Measurements from ENCODE around the gene ZNF865. TPM values are rescaled to one million over a fixed set of nuclear protein-coding genes. Genes with fewer than 3 reads are reported as not detected.

Gene ZNF865
- total and polyA plus RNA-seq, 2 donors (not counting 1 experiment from before 2014, with no cell fraction given): 1.2 TPM

- no peak overlapping the region for H3K27ac ChIP-seq (ENCODE audit: insufficient read depth, low read length)
- no peak overlapping the region for H3K4me3 ChIP-seq (replicated peaks in 1 of 4; ENCODE audit: control extremely low read depth in 1 of 4, insufficient read depth in 1 of 4, low read depth in 3 of 4, low read length in 4 of 4)
- TF ChIP-seq EZH2 (IDR thresholded peaks at IDR 0.05; ENCODE audit: low read length, missing control alignments): no peak
- no peak for TF ChIP-seq CTCF (conservative IDR thresholded peaks at IDR 0.05 in 1 of 2, IDR thresholded peaks at IDR 0.05 in 1 of 2; ENCODE audit: low read depth in 1 of 2, low read length in 2 of 2)
- peaks cover 17% of the 10 kb centered on the region for H3K36me3 ChIP-seq (ENCODE audit: control insufficient read depth, insufficient read depth, low read length)
- no peaks in the 10 kb centered on the region for H3K9me3 ChIP-seq (ENCODE audit: control insufficient read depth, insufficient read depth, low read depth, low read length)
- DNase-seq (ENCODE audit: low read depth in 2 of 2): no peak
- H3K9ac ChIP-seq (ENCODE audit: insufficient read depth, low read length): no peak overlapping the region
- peaks cover 27% of the 10 kb centered on the region for H3K79me2 ChIP-seq (ENCODE audit: control insufficient read depth, insufficient read depth, low read length)
- no peaks in the 10 kb centered on the region for H4K20me1 ChIP-seq (ENCODE audit: control insufficient read depth, extremely low read depth, insufficient read depth, low read length)
- H3K4me1 ChIP-seq (ENCODE audit: control insufficient read depth, extremely low read depth, insufficient read depth, low read length): peaks cover 2% of the 10 kb centered on the region
- H3K27me3 ChIP-seq (ENCODE audit: control insufficient read depth, insufficient read depth, low read length): no peaks in the 10 kb centered on the region
- no peak overlapping the region for H3K4me2 ChIP-seq (ENCODE audit: extremely low read depth, insufficient read depth, low read length)
- no peak overlapping the region for H2AFZ ChIP-seq (ENCODE audit: low read length)
Measured at GRCh38 chr19:55611300-55611982, 6.0 kb downstream of the ZNF865 start.

GRCh38 chr19:55611983-55612645, 6.7 kb downstream of the ZNF865 start:
- no peak overlapping the region for H3K27ac ChIP-seq (ENCODE audit: insufficient read depth, low read length)
- H3K4me3 ChIP-seq (replicated peaks in 1 of 4; ENCODE audit: control extremely low read depth in 1 of 4, insufficient read depth in 1 of 4, low read depth in 3 of 4, low read length in 4 of 4): no peak overlapping the region
- H3K79me2 ChIP-seq (ENCODE audit: control insufficient read depth, insufficient read depth, low read length): peaks cover 20% of the 10 kb centered on the region
- H3K4me2 ChIP-seq (ENCODE audit: extremely low read depth, insufficient read depth, low read length): no peak overlapping the region
- H3K36me3 ChIP-seq (ENCODE audit: control insufficient read depth, insufficient read depth, low read length): peaks cover 21% of the 10 kb centered on the region
- H3K9ac ChIP-seq (ENCODE audit: insufficient read depth, low read length): no peak overlapping the region
- no peaks in the 10 kb centered on the region for H3K9me3 ChIP-seq (ENCODE audit: control insufficient read depth, insufficient read depth, low read depth, low read length)
- DNase-seq (ENCODE audit: low read depth in 2 of 2): no peak
- no peaks in the 10 kb centered on the region for H3K27me3 ChIP-seq (ENCODE audit: control insufficient read depth, insufficient read depth, low read length)
- no peak overlapping the region for H2AFZ ChIP-seq (ENCODE audit: low read length)
- H3K4me1 ChIP-seq (ENCODE audit: control insufficient read depth, extremely low read depth, insufficient read depth, low read length): no peaks in the 10 kb centered on the region
- H4K20me1 ChIP-seq (ENCODE audit: control insufficient read depth, extremely low read depth, insufficient read depth, low read length): no peaks in the 10 kb centered on the region
- TF ChIP-seq EZH2 (IDR thresholded peaks at IDR 0.05; ENCODE audit: low read length, missing control alignments): no peak
- no peak for TF ChIP-seq CTCF (conservative IDR thresholded peaks at IDR 0.05 in 1 of 2, IDR thresholded peaks at IDR 0.05 in 1 of 2; ENCODE audit: low read depth in 1 of 2, low read length in 2 of 2)

- Histone ChIP-seq H3K9me3 (ENCODE audit: control insufficient read depth, insufficient read depth, low read depth, low read length) (no peaks in the 10 kb centered on the region), H3K4me2 (ENCODE audit: extremely low read depth, insufficient read depth, low read length) (no peak overlapping the region), H3K27ac (ENCODE audit: insufficient read depth, low read length) (no peak overlapping the region), H3K4me1 (ENCODE audit: control insufficient read depth, extremely low read depth, insufficient read depth, low read length) (no peaks in the 10 kb centered on the region), H4K20me1 (ENCODE audit: control insufficient read depth, extremely low read depth, insufficient read depth, low read length) (no peaks in the 10 kb centered on the region), H3K4me3 (replicated peaks in 1 of 4; ENCODE audit: control extremely low read depth in 1 of 4, insufficient read depth in 1 of 4, low read depth in 3 of 4, low read length in 4 of 4) (no peak overlapping the region), H3K36me3 (ENCODE audit: control insufficient read depth, insufficient read depth, low read length) (peaks cover 25% of the 10 kb centered on the region), H3K79me2 (ENCODE audit: control insufficient read depth, insufficient read depth, low read length) (peaks cover 12% of the 10 kb centered on the region), H3K27me3 (ENCODE audit: control insufficient read depth, insufficient read depth, low read length) (no peaks in the 10 kb centered on the region), H3K9ac (ENCODE audit: insufficient read depth, low read length) (no peak overlapping the region), H2AFZ (ENCODE audit: low read length) (no peak overlapping the region)
- no peak for DNase-seq (ENCODE audit: low read depth in 2 of 2)
- TF ChIP-seq EZH2 (IDR thresholded peaks at IDR 0.05; ENCODE audit: low read length, missing control alignments): no peak
- no peak for TF ChIP-seq CTCF (conservative IDR thresholded peaks at IDR 0.05 in 1 of 2, IDR thresholded peaks at IDR 0.05 in 1 of 2; ENCODE audit: low read depth in 1 of 2, low read length in 2 of 2)
Measured at GRCh38 chr19:55613396-55613795, 7.9 kb downstream of the ZNF865 start.

All from fibroblast of lung (primary cell).